ENCODE measurements around the gene ZNF750.

The ZNF750 gene

DNA sequence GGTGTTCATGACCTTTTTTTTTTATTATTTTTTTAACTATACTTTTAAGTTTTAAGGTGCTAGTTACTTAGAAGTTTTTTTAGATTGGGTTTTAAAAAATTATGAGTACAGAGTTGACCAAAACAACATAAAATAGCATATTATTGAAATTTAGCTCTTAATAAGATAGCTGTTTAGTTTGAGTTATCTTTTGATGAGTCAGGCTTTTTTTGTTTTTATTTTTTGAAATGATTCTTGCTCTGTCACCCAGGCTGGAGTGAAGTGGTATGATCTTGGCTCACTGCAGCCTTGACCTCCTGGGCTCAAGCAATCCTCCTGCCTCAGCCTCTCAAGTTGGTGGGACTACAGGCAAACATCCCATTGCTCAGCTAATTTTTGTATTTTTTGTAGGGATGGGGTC, 13.6 kb downstream of the ZNF750 start:
- Histone ChIP-seq H3K9me2 (replicated peaks; ENCODE audit: control insufficient read depth, low read length) (no peaks in the 10 kb centered on the region), H3K9me3 (ENCODE audit: control insufficient read depth, insufficient read depth, low read length) (no peaks in the 10 kb centered on the region), H3K4me1 (ENCODE audit: control insufficient read depth, low read length) (no peaks in the 10 kb centered on the region), H3K27me3 (ENCODE audit: control insufficient read depth, low read length) (no peaks in the 10 kb centered on the region), H3K36me3 (ENCODE audit: control insufficient read depth, low read length) (peaks cover 25% of the 10 kb centered on the region), H3K27ac (ENCODE audit: low read depth, low read length) (no peak overlapping the region), H3F3A (ENCODE audit: control insufficient read depth, insufficient read depth) (no peaks in the 10 kb centered on the region), H4K20me1 (ENCODE audit: control insufficient read depth, insufficient read depth, low read depth, low read length) (no peaks in the 10 kb centered on the region), H3K4me3 (ENCODE audit: low read length) (no peak overlapping the region), H3K79me2 (ENCODE audit: control insufficient read depth, low read length) (no peaks in the 10 kb centered on the region), H3K4me2 (ENCODE audit: low read length) (no peak overlapping the region)
- TF ChIP-seq, protein P1, sequence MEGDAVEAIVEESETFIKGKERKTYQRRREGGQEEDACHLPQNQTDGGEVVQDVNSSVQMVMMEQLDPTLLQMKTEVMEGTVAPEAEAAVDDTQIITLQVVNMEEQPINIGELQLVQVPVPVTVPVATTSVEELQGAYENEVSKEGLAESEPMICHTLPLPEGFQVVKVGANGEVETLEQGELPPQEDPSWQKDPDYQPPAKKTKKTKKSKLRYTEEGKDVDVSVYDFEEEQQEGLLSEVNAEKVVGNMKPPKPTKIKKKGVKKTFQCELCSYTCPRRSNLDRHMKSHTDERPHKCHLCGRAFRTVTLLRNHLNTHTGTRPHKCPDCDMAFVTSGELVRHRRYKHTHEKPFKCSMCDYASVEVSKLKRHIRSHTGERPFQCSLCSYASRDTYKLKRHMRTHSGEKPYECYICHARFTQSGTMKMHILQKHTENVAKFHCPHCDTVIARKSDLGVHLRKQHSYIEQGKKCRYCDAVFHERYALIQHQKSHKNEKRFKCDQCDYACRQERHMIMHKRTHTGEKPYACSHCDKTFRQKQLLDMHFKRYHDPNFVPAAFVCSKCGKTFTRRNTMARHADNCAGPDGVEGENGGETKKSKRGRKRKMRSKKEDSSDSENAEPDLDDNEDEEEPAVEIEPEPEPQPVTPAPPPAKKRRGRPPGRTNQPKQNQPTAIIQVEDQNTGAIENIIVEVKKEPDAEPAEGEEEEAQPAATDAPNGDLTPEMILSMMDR (IDR thresholded peaks at IDR 0.05; ENCODE audit: low read depth, low read length, poor library complexity, severe bottlenecking), result no peak
- TF ChIP-seq EZH2phosphoT487 (IDR thresholded peaks at IDR 0.05; ENCODE audit: borderline replicate concordance, low read length), result no peak

GRCh38 chr17:82825540-82826124, 14.2 kb downstream of the ZNF750 start:
- no peaks in the 10 kb centered on the region for H3K79me2 ChIP-seq (ENCODE audit: control insufficient read depth, low read length)
- H3K27ac ChIP-seq (ENCODE audit: low read depth, low read length), result no peak overlapping the region
- TF ChIP-seq EZH2phosphoT487 (IDR thresholded peaks at IDR 0.05; ENCODE audit: borderline replicate concordance, low read length), result no peak
- TF ChIP-seq, protein P1 (IDR thresholded peaks at IDR 0.05; ENCODE audit: low read depth, low read length, poor library complexity, severe bottlenecking), result no peak
- H3K9me3 ChIP-seq (ENCODE audit: control insufficient read depth, insufficient read depth, low read length), result no peaks in the 10 kb centered on the region
- H3K36me3 ChIP-seq (ENCODE audit: control insufficient read depth, low read length), result peaks cover 28% of the 10 kb centered on the region
- no peaks in the 10 kb centered on the region for H3F3A ChIP-seq (ENCODE audit: control insufficient read depth, insufficient read depth)
- H3K4me2 ChIP-seq (ENCODE audit: low read length), result no peak overlapping the region
- no peaks in the 10 kb centered on the region for H3K9me2 ChIP-seq (replicated peaks; ENCODE audit: control insufficient read depth, low read length)
- H3K27me3 ChIP-seq (ENCODE audit: control insufficient read depth, low read length), result no peaks in the 10 kb centered on the region
- H4K20me1 ChIP-seq (ENCODE audit: control insufficient read depth, insufficient read depth, low read depth, low read length), result no peaks in the 10 kb centered on the region
- no peaks in the 10 kb centered on the region for H3K4me1 ChIP-seq (ENCODE audit: control insufficient read depth, low read length)
- H3K4me3 ChIP-seq (ENCODE audit: low read length), result no peak overlapping the region

DNA sequence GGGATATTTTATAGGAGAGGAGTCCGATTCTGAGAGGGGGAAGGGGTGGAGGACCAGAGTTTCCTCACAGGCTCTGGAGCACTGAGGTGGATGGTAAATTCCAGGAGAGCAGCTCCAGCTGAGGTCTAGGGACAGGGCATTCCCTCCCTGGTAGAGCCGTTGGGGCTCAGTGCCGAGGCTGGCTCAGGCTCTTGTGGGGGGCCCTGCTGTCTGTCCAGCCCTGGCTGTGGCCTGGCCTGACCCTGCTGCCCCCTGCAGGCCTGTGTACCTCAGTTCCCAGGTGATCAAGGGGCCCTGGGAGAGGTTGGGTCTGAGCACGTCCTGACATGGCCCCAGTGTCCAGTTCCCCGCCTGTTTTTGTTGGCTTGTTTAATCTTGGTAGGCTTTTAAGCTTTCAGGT, 16.8 kb downstream of the ZNF750 start:
- Histone ChIP-seq H3K9me2 (replicated peaks; ENCODE audit: control insufficient read depth, low read length) (no peaks in the 10 kb centered on the region), H3K27ac (ENCODE audit: low read depth, low read length) (no peak overlapping the region), H3K79me2 (ENCODE audit: control insufficient read depth, low read length) (no peaks in the 10 kb centered on the region), H3K4me2 (ENCODE audit: low read length) (no peak overlapping the region), H3K9me3 (ENCODE audit: control insufficient read depth, insufficient read depth, low read length) (no peaks in the 10 kb centered on the region), H3K4me1 (ENCODE audit: control insufficient read depth, low read length) (peaks cover 13% of the 10 kb centered on the region), H3F3A (ENCODE audit: control insufficient read depth, insufficient read depth) (no peaks in the 10 kb centered on the region), H3K4me3 (ENCODE audit: low read length) (no peak overlapping the region), H4K20me1 (ENCODE audit: control insufficient read depth, insufficient read depth, low read depth, low read length) (no peaks in the 10 kb centered on the region), H3K36me3 (ENCODE audit: control insufficient read depth, low read length) (peaks cover 25% of the 10 kb centered on the region), H3K27me3 (ENCODE audit: control insufficient read depth, low read length) (no peaks in the 10 kb centered on the region)
- TF ChIP-seq, protein P1 (IDR thresholded peaks at IDR 0.05; ENCODE audit: low read depth, low read length, poor library complexity, severe bottlenecking), result peak; percentile 43
- TF ChIP-seq EZH2phosphoT487 (IDR thresholded peaks at IDR 0.05; ENCODE audit: borderline replicate concordance, low read length), result no peak

All from DOHH2 (cell line).